K562 (cell line): ENCODE measurements around the gene SLC4A2. TPM values are rescaled to one million over a fixed set of nuclear protein-coding genes. Genes with fewer than 3 reads are reported as not detected.

Experiments used
- ARHGAP35 ChIP-seq: fragments of 450-650 bp; IDR thresholded peaks from 2 replicates; pipeline ENCODE4 v1.6.1; 2018; ENCODE audit not compliant: partially characterized antibody
- ELK1 ChIP-seq: sonication (generic); formaldehyde crosslinking; IDR thresholded peaks from 2 replicates; pipeline ENCODE4 v1.8.1; 2022; ENCODE audit warnings: missing genetic modification reagents
- HDAC1 ChIP-seq, 2 experiments: fragments of 450-650 bp; IDR thresholded peaks; 2 replicates each; pipeline ENCODE4 v1.6.1; 2016 to 2017; ENCODE audit warnings: inconsistent platforms in 1 of 2, mild to moderate bottlenecking in 1 of 2, moderate library complexity in 1 of 2
- HES1 ChIP-seq: fragments of 450-650 bp; IDR thresholded peaks from 2 replicates; pipeline ENCODE4 v1.6.1; 2016; ENCODE audit warnings: low read depth, mild to moderate bottlenecking, moderate library complexity
- ILF3 ChIP-seq: fragments of 450-650 bp; IDR thresholded peaks from 2 replicates; pipeline ENCODE4 v1.6.1; 2018; ENCODE audit warnings: antibody characterized with exemption, mild to moderate bottlenecking, moderate library complexity, borderline replicate concordance
- POLR2B ChIP-seq: fragments of 450-650 bp; IDR thresholded peaks from 2 replicates; pipeline ENCODE4 v1.6.1; 2018; ENCODE audit warnings: low read depth; ENCODE audit not compliant: partially characterized antibody
- PREB ChIP-seq: sonication (generic); formaldehyde crosslinking; IDR thresholded peaks from 2 replicates; pipeline ENCODE4 v1.8.1; 2023; ENCODE audit warnings: mild to moderate bottlenecking, missing genetic modification reagents
- SAP30 ChIP-seq: fragments of 200-600 bp; sonication (generic); IDR thresholded peaks from 2 replicates; pipeline ENCODE4 v1.6.1; 2012; ENCODE audit warnings: borderline replicate concordance, low read depth, mild to moderate bottlenecking, moderate library complexity, low read length, control low read depth, inconsistent platforms; ENCODE audit not compliant: insufficient read depth, poor library complexity, severe bottlenecking
- SMAD2 ChIP-seq: fragments of 150-350 bp; IDR thresholded peaks from 2 replicates; pipeline ENCODE4 v1.6.1; 2014; ENCODE audit warnings: low read depth, mild to moderate bottlenecking, low read length
- THAP7 ChIP-seq: fragments of 250-450 bp; sonication (Bioruptor Pico); IDR thresholded peaks from 2 replicates; pipeline ENCODE4 v1.5.0; 2021
- ZBTB33 ChIP-seq: sonication (generic); formaldehyde crosslinking; IDR thresholded peaks from 2 replicates; pipeline ENCODE4 v1.8.1; 2023; ENCODE audit warnings: mild to moderate bottlenecking, missing genetic modification reagents
- ZMIZ1 ChIP-seq, 2 experiments: fragments of 150-350 bp in 1 of 2; IDR thresholded peaks; 2 replicates each; pipeline ENCODE4 v1.6.1; 2012 to 2016; ENCODE audit warnings: low read depth in 2 of 2, low read length in 2 of 2, mild to moderate bottlenecking in 1 of 2, moderate library complexity in 1 of 2
- ZNF507 ChIP-seq: conservative IDR thresholded peaks from 2 replicates; pipeline ENCODE4 v1.6.1; 2017; ENCODE audit warnings: missing genetic modification characterization, missing compliant biosample characterization
- ZNF512 ChIP-seq: IDR thresholded peaks from 2 replicates; pipeline ENCODE4 v1.6.1; 2016; ENCODE audit warnings: missing genetic modification characterization, missing compliant biosample characterization
- polyA plus RNA-seq, 8 experiments: library from polyadenylated mRNA; depleted of rRNA in 4 of 8; stranded (reverse) in 5 of 8; unstranded in 3 of 8; fragments of >200 nt; fragmentation: Nextera tagmentation in 2 of 8; fragmentation: Illumina TruSeq in 1 of 8; extraction: Ambion mirVana in 2 of 8; extraction: Trizol in 1 of 8; gene quantifications; 2 replicates each; pipeline versions ENCODE4 v1.2.1 to v1.2.3, GENCODE V29; 2011 to 2014; ENCODE audit warnings: inconsistent platforms in 1 of 8, missing spikeins in 1 of 8
- total RNA-seq, 7 experiments: library from RNA; depleted of rRNA in 6 of 7; stranded (reverse); fragments of >200 nt in 6 of 7; fragmentation: Illumina TruSeq in 2 of 7; extraction: Trizol in 2 of 7; gene quantifications; 2 replicates each; pipeline versions ENCODE4 v1.2.1 to v1.2.3, GENCODE V29; 2011 to 2021; ENCODE audit warnings: low replicate concordance in 1 of 7

The SLC4A2 gene
- total and polyA plus RNA-seq, 9 of the 15 experiments (the other 6 are each of a cell fraction or from before 2014, with no cell fraction given) = 11.4 to 375 (median 130) TPM

- TF ChIP-seq PREB (CRISPR knock-in tag) = 0 out of 2 replicates have a peak, but pooled peaks have one; percentile 10
- peak in 1 of 2 experiments; percentile 92; a peak in 2 of 4 replicates for TF ChIP-seq HDAC1 (IDR thresholded peaks at IDR 0.05)
- no peak for TF ChIP-seq ZBTB33
- TF ChIP-seq ILF3 = no peak
- TF ChIP-seq SMAD2 = peak; percentile 96; the same call in 1 of the 2 replicates
- TF ChIP-seq SAP30 = no peak
- TF ChIP-seq ZNF512 (tag) = no peak
- no peak; the same call in 1 of the 2 replicates for TF ChIP-seq HES1
- TF ChIP-seq THAP7 = no peak
- TF ChIP-seq ARHGAP35 = no peak
- TF ChIP-seq POLR2B = peak; percentile 70
- TF ChIP-seq ZMIZ1 (IDR thresholded peaks at IDR 0.05; ENCODE audit: low read depth in 2 of 2, low read length in 2 of 2) = no peak; a peak in 1 of 4 replicates
- TF ChIP-seq ELK1 (CRISPR knock-in tag) = no peak
- TF ChIP-seq ZNF507 (tag) = no peak
Measured at GRCh38 chr7:151057989-151058780, 1.2 kb upstream of the SLC4A2 start (continued).
